NB4 (cell line): Measurements from ENCODE around the gene PAM.

Experiments
- CTCF ChIP-seq: IDR thresholded peaks from one replicate; pipeline ENCODE4 v1.5.1; 2012; ENCODE audit warnings: low read depth, low read length
- POLR2A ChIP-seq: IDR thresholded peaks from 2 replicates; pipeline ENCODE4 v1.6.1; 2011; ENCODE audit warnings: mild to moderate bottlenecking; ENCODE audit not compliant: insufficient read length; ENCODE audit errors: extremely low read depth
- TF ChIP-seq, protein P1 (sequence below): IDR thresholded peaks from 2 replicates; pipeline ENCODE4 v1.6.1; 2011; ENCODE audit warnings: low read depth, low read length

- TF ChIP-seq POLR2A (no peak), CTCF (no peak)
- TF ChIP-seq, protein P1, sequence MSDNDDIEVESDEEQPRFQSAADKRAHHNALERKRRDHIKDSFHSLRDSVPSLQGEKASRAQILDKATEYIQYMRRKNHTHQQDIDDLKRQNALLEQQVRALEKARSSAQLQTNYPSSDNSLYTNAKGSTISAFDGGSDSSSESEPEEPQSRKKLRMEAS: no peak
These were observed 220.5 kb downstream of the PAM start for GRCh38 chr5:102975457-102976182.
